Bronchial epithelial cell (primary cell): ENCODE data around the gene TRIM41. TPM values are rescaled to one million over a fixed set of nuclear protein-coding genes. Genes with fewer than 3 reads are reported as not detected.
A peak's percentile ranks its signal among the peaks of the same experiment; 100 is the strongest.
"Not testable (repeated sequence)": the region's sequence is repeated elsewhere in the genome, so short reads cannot be mapped to it uniquely, and the experiment has no call there.

ENCODE experiments used
- DNase-seq: peaks from one replicate; pipeline ENCODE4 v3.0.0-alpha.2; 2010; ENCODE audit warnings: low read depth
- FAIRE-seq: peaks from 2 replicates; lab custom pipeline; 2011; peaks lifted over from hg19 to GRCh38; lab: Jason Lieb, UNC
- H3K27me3 ChIP-seq: 2 replicates; pipeline ENCODE4 v1.5.1; 2011; ENCODE audit warnings: low read length; ENCODE audit not compliant: control insufficient read depth, insufficient read depth
- H3K36me3 ChIP-seq: 2 replicates; pipeline ENCODE4 v1.5.1; 2011; ENCODE audit warnings: low read length; ENCODE audit not compliant: control insufficient read depth, insufficient read depth
- H3K4me3 ChIP-seq: 2 replicates; pipeline ENCODE4 v1.5.1; 2011; ENCODE audit warnings: mild to moderate bottlenecking, low read depth, low read length, control low read depth
- CTCF ChIP-seq: IDR thresholded peaks from 2 replicates; pipeline ENCODE4 v1.5.1; 2011; ENCODE audit warnings: mild to moderate bottlenecking, moderate library complexity, low read length, control low read depth, inconsistent platforms; ENCODE audit not compliant: insufficient read depth, severe bottlenecking
- total RNA-seq: library from RNA; depleted of rRNA; stranded (reverse); fragments of >200 nt; gene quantifications from 2 replicates; pipeline ENCODE4 v1.2.1, GENCODE V29; 2014

Gene TRIM41
- total RNA-seq, 1 donor from 2014 or later, result 10.3 TPM

GRCh38 chr5:181207214-181207959, 15.7 kb upstream of the TRIM41 start:
- DNase-seq (peak; percentile 88), FAIRE-seq (no peak)
- peak overlapping the region; percentile 57 for H3K4me3 ChIP-seq
- H3K36me3 ChIP-seq, result no peaks in the 10 kb centered on the region
- TF ChIP-seq CTCF, result no peak
- no peaks in the 10 kb centered on the region for H3K27me3 ChIP-seq

GRCh38 chr5:181207960-181208253, 15.2 kb upstream of the TRIM41 start:
- FAIRE-seq, result no peak
- TF ChIP-seq CTCF, result no peak
- Histone ChIP-seq H3K27me3 (no peaks in the 10 kb centered on the region), H3K4me3 (no peak overlapping the region), H3K36me3 (no peaks in the 10 kb centered on the region)
- no peak for DNase-seq

- DNase-seq, FAIRE-seq, H3K27me3 ChIP-seq, H3K4me3 ChIP-seq, H3K36me3 ChIP-seq: not testable (repeated sequence)
Observed at GRCh38 chr5:181209006-181209405, 14.1 kb upstream of the TRIM41 start.

- not testable (repeated sequence) for H3K27me3 ChIP-seq, H3K4me3 ChIP-seq, H3K36me3 ChIP-seq, DNase-seq, FAIRE-seq
Observed at GRCh38 chr5:181210148-181210547, 12.9 kb upstream of the TRIM41 start.

- not testable (repeated sequence) for H3K27me3 ChIP-seq, DNase-seq, FAIRE-seq, H3K36me3 ChIP-seq, H3K4me3 ChIP-seq
Observed at GRCh38 chr5:181210698-181211097, 12.4 kb upstream of the TRIM41 start.

- DNase-seq, result no peak
- Histone ChIP-seq H3K27me3 (no peaks in the 10 kb centered on the region), H3K4me3 (no peak overlapping the region), H3K36me3 (no peaks in the 10 kb centered on the region)
- no peak for TF ChIP-seq CTCF
- no peak for FAIRE-seq
Observed at GRCh38 chr5:181211208-181211607, 11.9 kb upstream of the TRIM41 start.

GRCh38 chr5:181212080-181212479, 11.0 kb upstream of the TRIM41 start:
- Histone ChIP-seq H3K36me3 (no peaks in the 10 kb centered on the region), H3K27me3 (no peaks in the 10 kb centered on the region), H3K4me3 (no peak overlapping the region)
- TF ChIP-seq CTCF, result no peak
- FAIRE-seq (no peak), DNase-seq (no peak)
